8988T (cell line): ENCODE results near the gene CCDC178.
"Not testable (repeated sequence)": the region's sequence is repeated elsewhere in the genome, so short reads cannot be mapped to it uniquely, and the experiment has no call there.

ENCODE experiments used
- DNase-seq: peaks from one replicate; pipeline ENCODE4 v3.0.0; 2011

The CCDC178 gene

GRCh38 chr18:33350256-33350655 is 90.3 kb downstream of the CCDC178 start:
- DNase-seq: no peak

DNA sequence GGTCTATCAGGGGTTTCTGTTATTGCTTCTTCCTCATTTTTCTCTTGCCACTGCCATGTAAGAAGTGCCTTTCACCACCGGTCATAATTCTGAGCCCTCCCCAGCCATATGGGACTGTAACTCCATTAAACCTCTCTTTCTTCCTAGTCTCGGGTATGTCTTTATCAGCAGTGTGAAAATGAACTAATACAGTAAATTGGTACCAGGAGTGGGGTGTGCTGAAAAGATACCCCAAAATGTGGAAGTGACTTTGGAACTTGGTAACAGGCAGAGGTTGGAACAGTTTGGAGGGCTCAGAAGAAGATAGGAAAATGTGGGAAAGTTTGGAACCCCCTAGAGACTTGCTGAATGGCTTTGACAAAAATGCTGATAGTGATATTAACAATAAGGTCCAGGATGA is 100.8 kb downstream of the CCDC178 start:
- DNase-seq: not testable (repeated sequence)

- no peak for DNase-seq
Measured at GRCh38 chr18:33334781-33335180, 105.7 kb downstream of the CCDC178 start.

DNA sequence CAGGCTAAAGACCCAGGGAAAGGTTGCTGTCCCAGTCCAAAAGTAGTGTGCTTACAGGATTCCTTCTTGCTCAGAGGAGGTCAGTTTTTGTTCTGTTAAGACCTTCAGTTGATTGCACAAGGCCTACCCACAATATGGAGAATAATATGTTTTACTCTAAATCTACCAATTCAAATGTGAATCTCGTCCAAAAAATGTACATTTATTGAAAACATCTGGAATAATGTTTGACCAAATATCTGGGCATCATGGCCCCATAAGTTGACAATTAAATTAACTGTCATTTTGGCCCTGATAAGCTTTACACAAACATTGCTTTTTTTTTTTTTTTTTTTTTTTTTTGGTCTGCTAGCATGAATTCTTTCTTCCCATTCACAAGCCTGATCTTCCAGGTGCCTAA is 109.8 kb downstream of the CCDC178 start:
- DNase-seq: no peak

- no peak for DNase-seq
Measured at GRCh38 chr18:33326975-33327374, 113.5 kb downstream of the CCDC178 start.

GRCh38 chr18:33317640-33318039 is 122.9 kb downstream of the CCDC178 start:
- no peak for DNase-seq

DNA sequence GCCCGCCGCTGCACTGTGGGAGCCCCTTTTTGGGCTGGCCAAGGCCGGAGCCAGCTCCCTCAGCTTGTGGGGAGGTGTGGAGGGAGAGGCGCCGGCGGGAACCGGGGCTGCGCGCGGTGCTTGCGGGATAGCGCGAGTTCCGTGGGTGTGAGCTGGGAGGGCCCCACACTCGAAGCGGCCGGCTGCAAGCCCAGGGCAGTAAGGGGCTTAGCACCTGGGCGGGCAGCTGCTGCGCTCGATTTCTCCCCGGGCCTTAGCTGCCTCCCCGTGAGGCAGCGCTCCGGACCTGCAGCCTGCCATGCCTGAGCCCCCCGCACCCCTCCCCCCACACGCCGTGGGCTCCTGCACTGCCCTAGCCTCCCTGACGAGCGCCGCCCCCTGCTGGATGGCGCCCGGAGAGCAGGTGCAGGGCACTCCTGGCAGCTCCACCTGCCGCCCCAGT is 124.4 kb downstream of the CCDC178 start:
- DNase-seq: no peak

GRCh38 chr18:33307520-33307919 is 133.0 kb downstream of the CCDC178 start:
- no peak for DNase-seq

DNA sequence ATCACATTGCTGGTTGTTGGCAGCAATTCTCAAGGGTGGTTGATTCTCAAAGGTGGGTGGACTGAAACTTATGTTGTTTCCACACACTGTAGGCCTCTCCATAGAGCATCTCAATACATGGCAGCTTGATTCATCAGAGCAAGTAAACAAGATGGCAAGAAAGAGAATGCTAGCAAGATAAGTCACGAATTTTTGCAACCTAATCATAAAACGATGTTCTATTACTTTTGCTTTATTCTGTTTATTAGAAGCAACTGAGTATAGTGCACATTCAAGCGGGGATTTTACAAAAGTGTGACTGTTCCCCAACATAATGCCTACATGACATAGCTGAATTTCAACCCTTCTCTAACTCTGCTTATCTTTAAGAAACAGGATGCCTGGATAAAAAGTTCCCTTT is 136.2 kb downstream of the CCDC178 start:
- DNase-seq: no peak

GRCh38 chr18:33291539-33291938 is 149.0 kb downstream of the CCDC178 start:
- DNase-seq: no peak

DNA sequence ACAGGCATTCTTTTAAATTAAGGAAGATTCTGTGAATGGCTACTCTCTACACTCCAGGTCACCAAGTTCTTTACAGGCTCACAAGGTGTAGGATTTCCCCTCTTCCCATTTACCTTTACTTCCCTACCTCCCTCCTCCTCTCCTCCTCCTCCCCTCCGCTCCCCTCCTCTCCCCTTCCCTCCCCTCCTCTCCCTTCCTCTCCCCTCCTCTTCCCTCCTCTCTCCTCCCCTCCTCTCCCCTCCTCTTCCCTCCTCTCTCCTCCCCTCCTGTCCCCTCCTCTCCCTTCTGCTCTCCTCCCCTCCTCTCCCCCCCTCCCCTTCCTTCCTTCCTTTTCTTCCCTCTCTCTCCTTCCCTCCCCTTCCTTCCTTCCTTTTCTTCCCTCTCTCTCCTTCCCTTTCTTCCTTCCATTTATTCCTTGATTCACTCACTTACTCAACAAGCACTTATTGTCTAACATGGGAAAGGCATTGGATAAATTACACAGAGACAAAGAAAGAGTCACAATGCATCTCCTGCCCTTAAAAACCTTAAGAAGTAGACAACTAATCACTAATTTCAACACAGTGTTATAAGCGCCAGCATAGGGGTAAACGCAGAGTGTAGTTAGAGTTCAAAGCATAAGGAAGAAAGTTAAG is 152.3 kb downstream of the CCDC178 start:
- no peak for DNase-seq

GRCh38 chr18:33282709-33283333 is 157.7 kb downstream of the CCDC178 start:
- no peak for DNase-seq

DNA sequence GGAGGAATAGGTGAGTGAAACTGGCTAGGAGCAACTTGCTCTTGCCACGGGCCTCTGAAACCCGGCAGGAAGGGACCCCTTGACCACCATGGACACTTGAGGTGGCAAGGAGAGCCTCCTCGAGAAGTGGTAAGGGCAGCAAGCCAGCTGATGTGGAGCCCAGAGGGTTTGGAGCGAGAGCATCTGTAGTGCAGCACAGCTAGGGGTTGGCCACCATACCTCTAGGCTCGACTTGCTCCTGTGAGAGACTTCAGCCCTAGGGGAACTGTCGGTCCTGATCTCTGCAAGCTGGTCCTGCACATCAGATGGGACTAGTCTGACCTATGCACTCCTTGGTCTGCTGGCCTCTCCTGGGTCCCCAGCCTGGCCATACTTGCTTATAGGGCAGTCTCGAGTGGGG is 158.4 kb downstream of the CCDC178 start:
- DNase-seq: no peak

DNA sequence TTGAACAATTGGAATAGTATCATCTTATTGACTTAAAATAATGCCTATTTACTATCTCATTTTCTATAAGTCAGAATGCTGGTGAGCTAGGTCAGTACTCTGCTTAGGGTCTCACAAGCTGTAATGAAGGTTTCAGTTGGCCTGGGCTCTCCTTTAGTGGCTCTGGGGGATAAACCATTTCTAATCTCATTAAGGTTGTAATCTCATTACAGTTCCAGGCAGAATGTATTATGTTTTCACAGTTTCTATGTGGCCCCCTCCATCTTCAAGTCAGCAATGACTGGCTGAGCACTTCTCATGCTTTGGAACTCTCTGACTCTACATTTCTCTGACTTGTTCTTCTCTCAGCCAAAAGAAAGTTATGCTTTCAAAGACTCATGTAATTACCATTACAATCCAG is 163.1 kb downstream of the CCDC178 start:
- DNase-seq: no peak

GRCh38 chr18:33275843-33276242 is 164.7 kb downstream of the CCDC178 start:
- no peak for DNase-seq

DNA sequence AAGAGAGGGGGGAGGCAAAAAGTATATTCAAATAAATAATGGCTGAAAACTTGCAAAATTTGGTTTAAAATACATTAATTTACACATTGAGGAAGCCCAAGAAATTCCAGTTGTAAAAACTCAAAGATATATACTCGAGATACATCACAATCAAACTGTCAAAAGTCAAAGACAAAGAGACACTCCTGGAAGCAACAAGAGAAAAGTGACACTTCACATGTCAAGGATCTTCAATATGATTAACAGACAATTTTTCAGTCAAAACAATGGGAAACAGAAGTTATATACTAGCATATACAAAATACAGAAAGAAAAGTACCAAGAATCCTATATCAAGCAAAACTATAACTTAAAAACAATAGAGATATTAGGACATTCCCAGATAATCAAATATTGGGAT is 170.2 kb downstream of the CCDC178 start:
- no peak for DNase-seq

GRCh38 chr18:33269223-33269622 is 171.3 kb downstream of the CCDC178 start:
- no peak for DNase-seq

DNA sequence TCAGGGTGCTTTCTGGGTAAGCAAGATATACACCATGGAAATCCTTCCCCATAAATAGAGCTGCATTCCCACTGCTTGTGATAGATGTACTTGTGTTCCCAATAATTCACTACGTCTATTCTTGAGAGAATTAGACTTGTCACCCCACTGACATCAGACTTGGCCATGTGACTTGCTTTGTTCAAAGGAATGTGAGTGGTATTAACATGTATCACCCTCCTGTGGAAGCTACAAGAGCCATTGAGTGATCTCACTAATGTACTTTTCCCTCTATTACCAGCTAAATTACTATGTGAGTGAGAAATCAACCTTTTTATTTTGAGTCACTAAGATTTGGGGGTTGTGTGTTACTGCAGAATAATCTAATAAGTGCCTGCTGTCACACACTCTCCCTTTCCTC is 176.0 kb downstream of the CCDC178 start:
- no peak for DNase-seq

GRCh38 chr18:33239298-33239697 is 201.2 kb downstream of the CCDC178 start:
- no peak for DNase-seq

GRCh38 chr18:33232318-33232626 is 208.2 kb downstream of the CCDC178 start:
- no peak for DNase-seq

DNA sequence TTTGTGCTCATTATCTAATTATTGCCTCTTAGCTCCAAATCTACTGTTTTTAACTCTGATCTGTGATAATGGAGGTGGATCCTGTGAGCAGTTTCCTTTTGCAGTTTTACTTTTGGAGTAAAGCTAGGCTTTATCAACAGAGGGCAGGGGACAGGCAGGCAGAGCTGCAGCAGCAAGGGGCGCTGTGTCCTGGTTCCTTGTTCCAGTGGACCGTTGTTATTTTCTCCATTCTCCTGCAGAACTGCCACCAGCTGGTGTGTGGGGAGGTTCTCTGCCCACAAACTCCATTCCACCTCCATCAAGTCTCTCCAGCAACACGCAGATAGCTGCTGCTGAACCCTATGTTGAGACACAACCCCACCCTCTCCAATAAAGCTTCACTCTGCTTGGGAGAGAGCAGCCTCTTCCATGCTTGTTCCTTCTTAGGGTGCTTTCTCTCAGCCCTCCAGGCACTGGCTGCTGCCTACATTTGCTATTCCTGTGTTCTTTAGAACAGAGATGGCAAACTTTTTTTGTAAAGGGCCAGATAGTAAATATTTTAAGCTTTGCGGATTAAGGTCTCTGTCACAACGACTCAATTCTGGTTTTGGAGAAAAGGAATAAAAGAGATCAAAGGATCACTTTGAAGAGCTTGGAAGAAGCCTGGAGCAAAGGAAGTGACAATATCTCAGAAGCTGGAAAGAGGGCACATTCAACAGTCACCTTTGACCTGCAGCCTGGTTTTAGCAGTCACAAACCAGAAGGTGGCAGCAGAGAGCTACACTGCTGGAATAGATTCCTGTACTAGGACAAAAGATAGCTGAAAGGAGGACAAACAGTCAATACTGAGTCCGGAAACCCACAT is 208.8 kb downstream of the CCDC178 start:
- DNase-seq: no peak

- no peak for DNase-seq
Measured at GRCh38 chr18:33212363-33212762, 228.2 kb downstream of the CCDC178 start.

- no peak for DNase-seq
Measured at GRCh38 chr18:33210575-33211189, 229.8 kb downstream of the CCDC178 start.

- DNase-seq: no peak
Measured at GRCh38 chr18:33205777-33206176, 234.7 kb downstream of the CCDC178 start.
